Breast epithelium (tissue), 4 donors: ENCODE data around the gene ZNF236. TPM values are rescaled to one million over a fixed set of nuclear protein-coding genes. Genes with fewer than 3 reads are reported as not detected.

Experiments used
- DNase-seq, 2 donors: peaks; one replicate each; pipeline ENCODE4 v3.0.0-alpha.2; 2019; ENCODE audit warnings: low spot score in 2 of 2
- H3K27ac ChIP-seq, 2 donors: fragments of 200-600 bp; sonication (generic) in 1 of 2; one replicate each; pipeline ENCODE4 v1.5.1; 2016 to 2019; ENCODE audit warnings: mild to moderate bottlenecking in 1 of 2
- H3K27me3 ChIP-seq, 2 donors: fragments of 200-600 bp; sonication (generic) in 1 of 2; one replicate each; pipeline versions ENCODE4 v1.5.1 to v1.6.0; 2017 to 2019; ENCODE audit warnings: control low read depth in 1 of 2, mild to moderate bottlenecking in 1 of 2
- H3K36me3 ChIP-seq: fragments of 200-600 bp; one replicate; pipeline ENCODE4 v1.5.1; 2019
- H3K4me1 ChIP-seq, 2 donors: fragments of 200-600 bp; sonication (generic); one replicate each; pipeline ENCODE4 v1.5.1; 2016 to 2019; ENCODE audit warnings: control low read depth in 1 of 2
- H3K4me3 ChIP-seq, 3 donors: fragments of 200-600 bp; sonication (generic); 1 replicate in 2 of 3; 2 replicates in 1 of 3; pipeline ENCODE4 v1.5.1; 2016 to 2019; ENCODE audit warnings: mild to moderate bottlenecking in 3 of 3, moderate library complexity in 2 of 3
- H3K9me3 ChIP-seq, 2 donors: fragments of 200-600 bp; sonication (generic) in 1 of 2; one replicate each; pipeline ENCODE4 v1.5.1; 2016 to 2019; ENCODE audit warnings: control low read depth in 1 of 2
- POLR2A ChIP-seq: fragments of 450-650 bp; IDR thresholded peaks from one replicate; pipeline ENCODE4 v1.6.1; 2016; ENCODE audit warnings: antibody characterized with exemption, mild to moderate bottlenecking, moderate library complexity
- POLR2AphosphoS5 ChIP-seq, 3 donors: sonication (generic); formaldehyde crosslinking; IDR thresholded peaks; one replicate each; pipeline ENCODE4 v1.6.1; 2017; ENCODE audit warnings: antibody characterized with exemption in 3 of 3
- intact Hi-C: fragments of 100-400 bp; cut with DNase I; formaldehyde crosslinking; loops from one replicate; pipeline ENCODE4 v1.15.1; 2023; ENCODE audit warnings: low total_unique reads
- total RNA-seq, 3 donors: library from RNA; depleted of rRNA; stranded (reverse); fragments of >200 nt; gene quantifications; one replicate each; pipeline ENCODE4 v1.1.0, GENCODE V29; 2016
- TF ChIP-seq, protein P1 (sequence below), 3 donors: fragments of 450-650 bp; IDR thresholded peaks; one replicate each; pipeline ENCODE4 v1.5.1; 2016 to 2017; ENCODE audit warnings: antibody characterized with exemption in 3 of 3, mild to moderate bottlenecking in 3 of 3, moderate library complexity in 3 of 3

The ZNF236 gene
- total RNA-seq, 3 donors from 2014 or later = 12.3 to 28.2 (median 27.1) TPM

DNA sequence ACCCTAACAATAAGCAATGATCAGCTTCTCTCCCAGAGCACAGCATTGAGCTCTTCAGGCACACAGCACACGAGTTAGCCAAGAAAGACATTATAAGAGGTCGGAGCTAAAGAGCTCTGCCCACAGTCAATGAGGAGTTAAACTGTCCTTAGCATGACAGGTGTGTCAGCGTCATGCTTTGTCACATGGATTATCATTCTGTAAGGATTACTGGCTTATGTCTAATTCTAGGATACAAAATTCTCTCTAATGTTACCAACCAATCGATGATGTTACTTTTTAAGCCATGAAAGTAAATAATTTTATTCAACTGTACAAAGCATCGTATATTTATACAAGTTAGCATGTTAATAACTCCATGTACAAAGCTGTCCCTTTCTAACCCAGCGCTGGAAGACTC, 108.8 kb downstream of the ZNF236 start:
- H3K4me1 ChIP-seq = no peaks in the 10 kb centered on the region
- H3K4me3 ChIP-seq = no peak overlapping the region
- no peaks in the 10 kb centered on the region for H3K9me3 ChIP-seq
- H3K27ac ChIP-seq = no peak overlapping the region
- peaks cover 7% of the 10 kb centered on the region for H3K36me3 ChIP-seq
- DNase-seq = no peak
- TF ChIP-seq POLR2A (no peak), POLR2AphosphoS5 (IDR thresholded peaks at IDR 0.05) (no peak)
- TF ChIP-seq, protein P1, sequence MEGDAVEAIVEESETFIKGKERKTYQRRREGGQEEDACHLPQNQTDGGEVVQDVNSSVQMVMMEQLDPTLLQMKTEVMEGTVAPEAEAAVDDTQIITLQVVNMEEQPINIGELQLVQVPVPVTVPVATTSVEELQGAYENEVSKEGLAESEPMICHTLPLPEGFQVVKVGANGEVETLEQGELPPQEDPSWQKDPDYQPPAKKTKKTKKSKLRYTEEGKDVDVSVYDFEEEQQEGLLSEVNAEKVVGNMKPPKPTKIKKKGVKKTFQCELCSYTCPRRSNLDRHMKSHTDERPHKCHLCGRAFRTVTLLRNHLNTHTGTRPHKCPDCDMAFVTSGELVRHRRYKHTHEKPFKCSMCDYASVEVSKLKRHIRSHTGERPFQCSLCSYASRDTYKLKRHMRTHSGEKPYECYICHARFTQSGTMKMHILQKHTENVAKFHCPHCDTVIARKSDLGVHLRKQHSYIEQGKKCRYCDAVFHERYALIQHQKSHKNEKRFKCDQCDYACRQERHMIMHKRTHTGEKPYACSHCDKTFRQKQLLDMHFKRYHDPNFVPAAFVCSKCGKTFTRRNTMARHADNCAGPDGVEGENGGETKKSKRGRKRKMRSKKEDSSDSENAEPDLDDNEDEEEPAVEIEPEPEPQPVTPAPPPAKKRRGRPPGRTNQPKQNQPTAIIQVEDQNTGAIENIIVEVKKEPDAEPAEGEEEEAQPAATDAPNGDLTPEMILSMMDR (IDR thresholded peaks at IDR 0.05) = no peak
- intact Hi-C loops = no loop called here
- H3K27me3 ChIP-seq = no peaks in the 10 kb centered on the region

DNA sequence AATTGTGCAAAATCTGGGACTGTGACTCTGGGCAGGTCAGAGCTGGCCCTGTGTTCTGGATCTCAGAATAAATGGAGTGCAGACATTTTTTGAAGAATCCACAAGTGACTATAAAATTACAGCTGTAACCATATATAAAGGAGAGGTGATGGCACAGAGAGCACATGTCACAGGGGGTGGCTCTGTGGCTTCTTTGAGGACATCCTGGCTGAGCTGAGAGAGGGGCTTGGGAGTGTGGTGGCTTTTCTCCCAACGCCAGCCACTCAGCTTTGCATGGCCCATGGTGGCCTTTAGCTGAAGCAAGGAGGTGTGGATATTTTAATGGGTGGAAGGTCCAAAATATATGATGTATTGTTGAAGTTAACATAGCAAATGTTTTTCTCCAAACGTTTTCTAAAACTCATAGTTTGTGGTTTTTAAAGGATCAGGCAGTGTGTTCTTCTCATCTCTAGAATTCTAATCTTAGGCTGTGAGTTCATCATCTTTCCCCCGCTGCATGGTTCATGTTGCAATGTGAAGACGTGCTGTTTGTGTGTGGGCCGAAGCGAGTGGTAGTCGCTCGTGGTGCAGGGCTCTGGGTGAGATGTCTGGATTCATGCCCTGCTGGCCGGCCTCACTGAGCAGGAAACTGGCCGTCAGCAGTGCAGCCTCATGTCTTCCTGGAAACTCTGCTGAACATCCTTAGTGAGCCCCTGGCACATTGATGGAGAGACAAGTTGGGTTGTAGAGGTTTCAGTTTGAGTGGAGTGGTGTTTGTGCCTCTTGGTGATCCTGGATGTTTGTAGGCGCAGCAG, 109.9 kb downstream of the ZNF236 start:
- H3K9me3 ChIP-seq = no peaks in the 10 kb centered on the region
- H3K36me3 ChIP-seq = peaks cover 7% of the 10 kb centered on the region
- no peak for DNase-seq
- H3K4me1 ChIP-seq = no peaks in the 10 kb centered on the region
- no peak overlapping the region for H3K4me3 ChIP-seq
- TF ChIP-seq POLR2A (no peak), POLR2AphosphoS5 (IDR thresholded peaks at IDR 0.05) (no peak)
- TF ChIP-seq, protein P1 (IDR thresholded peaks at IDR 0.05) = no peak
- intact Hi-C loops = no loop called here
- H3K27ac ChIP-seq = peak overlapping the region in 1 of 2 donors; percentile 38
- H3K27me3 ChIP-seq = no peaks in the 10 kb centered on the region

DNA sequence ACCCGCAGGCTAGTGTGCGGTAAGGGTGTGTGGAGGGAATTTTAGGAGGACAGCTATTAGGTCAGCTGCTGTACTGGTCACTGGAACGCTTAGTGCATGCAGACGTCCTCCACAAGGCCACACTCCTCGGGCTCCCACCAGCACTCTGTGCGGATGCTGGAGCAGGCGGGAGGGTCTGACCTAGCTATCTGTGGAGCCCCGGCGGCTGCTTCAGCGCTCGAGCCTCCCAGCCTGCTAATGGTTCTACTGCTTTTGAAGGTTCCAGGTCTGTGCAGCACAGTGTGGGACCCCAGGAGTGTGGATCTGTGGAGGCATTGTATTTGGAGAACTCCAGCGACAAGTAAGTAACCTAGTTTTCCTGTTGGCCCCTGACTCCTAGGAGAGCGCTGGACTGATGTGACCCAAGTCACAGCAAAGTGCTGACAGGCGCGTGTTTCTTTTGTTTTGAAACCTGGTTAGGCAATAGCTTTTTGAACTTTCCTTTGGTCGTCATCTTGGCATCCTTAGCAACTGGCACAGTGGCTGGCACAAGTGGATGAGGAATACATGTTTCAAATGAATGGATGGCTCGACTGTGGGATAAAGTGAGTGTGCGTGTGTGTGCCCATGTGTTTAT, 113.5 kb downstream of the ZNF236 start:
- TF ChIP-seq, protein P1 (IDR thresholded peaks at IDR 0.05) = no peak
- TF ChIP-seq POLR2AphosphoS5 (IDR thresholded peaks at IDR 0.05) (no peak), POLR2A (no peak)
- DNase-seq = no peak
- no peaks in the 10 kb centered on the region for H3K9me3 ChIP-seq
- H3K4me3 ChIP-seq = no peak overlapping the region
- H3K4me1 ChIP-seq = no peaks in the 10 kb centered on the region
- H3K27me3 ChIP-seq = no peaks in the 10 kb centered on the region
- intact Hi-C loops = no loop called here
- no peak overlapping the region for H3K27ac ChIP-seq
- H3K36me3 ChIP-seq = no peaks in the 10 kb centered on the region

DNA sequence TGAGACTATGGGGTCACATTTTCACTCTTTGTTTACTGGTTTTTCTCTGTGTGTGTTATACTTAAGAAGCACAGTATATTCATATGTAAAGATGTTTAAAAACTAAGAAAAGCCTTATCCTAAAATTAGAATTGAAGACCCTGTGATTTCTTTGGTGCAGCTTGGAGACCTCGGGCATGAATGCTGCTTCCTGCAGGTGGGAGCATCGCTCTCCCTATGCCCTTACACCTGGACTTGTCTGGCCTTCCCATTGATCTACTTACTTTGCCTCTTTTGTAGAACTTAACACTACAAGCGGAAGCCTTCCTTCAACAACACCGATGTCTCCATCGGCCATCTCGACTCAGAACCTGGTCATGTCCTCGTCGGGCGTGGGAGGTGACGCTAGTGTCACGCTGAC, 114.5 kb downstream of the ZNF236 start:
- H3K9me3 ChIP-seq = no peaks in the 10 kb centered on the region
- no peak overlapping the region for H3K27ac ChIP-seq
- no peaks in the 10 kb centered on the region for H3K36me3 ChIP-seq
- no peak for DNase-seq
- H3K4me1 ChIP-seq = no peaks in the 10 kb centered on the region
- no peaks in the 10 kb centered on the region for H3K27me3 ChIP-seq
- TF ChIP-seq POLR2A (no peak), POLR2AphosphoS5 (IDR thresholded peaks at IDR 0.05) (no peak)
- TF ChIP-seq, protein P1 (IDR thresholded peaks at IDR 0.05) = no peak
- H3K4me3 ChIP-seq = no peak overlapping the region
- intact Hi-C loops = no loop called here

DNA sequence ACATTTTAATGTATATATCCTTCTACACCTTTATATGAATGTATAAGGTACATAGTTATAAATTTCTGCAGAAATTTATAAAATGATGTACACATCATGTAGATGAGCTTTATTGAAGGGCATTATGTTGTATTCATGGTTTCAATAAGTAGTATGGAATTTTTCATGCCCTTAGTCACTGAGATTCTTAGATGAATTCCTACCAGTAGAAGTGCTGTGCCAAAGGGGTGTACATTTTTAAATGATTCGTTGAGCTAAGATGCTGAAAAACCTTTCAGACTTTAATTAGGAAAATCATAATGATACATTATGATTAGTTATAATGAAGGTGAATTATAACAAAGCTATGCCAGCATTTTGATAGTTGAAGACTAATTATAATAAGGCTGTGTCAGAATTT, 115.2 kb downstream of the ZNF236 start:
- Histone ChIP-seq H3K27ac (no peak overlapping the region), H3K4me1 (no peaks in the 10 kb centered on the region), H3K36me3 (no peaks in the 10 kb centered on the region), H3K27me3 (no peaks in the 10 kb centered on the region), H3K4me3 (no peak overlapping the region), H3K9me3 (no peaks in the 10 kb centered on the region)
- TF ChIP-seq POLR2A (no peak), POLR2AphosphoS5 (IDR thresholded peaks at IDR 0.05) (no peak)
- TF ChIP-seq, protein P1 (IDR thresholded peaks at IDR 0.05) = no peak
- no peak for DNase-seq
- intact Hi-C loops = no loop called here
